Stimulated activated CD4-positive, alpha-beta T cell treated with anti-CD3 and anti-CD28 coated beads, Interleukin-1b, Interleukin-23, amount 100 ng/mL, for 1 hour (primary cell): Measurements from ENCODE around the gene SIGLEC9.

Experiments
- DNase-seq, 2 donors: peaks; one replicate each; pipeline ENCODE4 v3.0.0-alpha.2; 2020; ENCODE audit warnings: low read depth in 2 of 2

The SIGLEC9 gene

GRCh38 chr19:51124729-51125128 lies at the start of gene SIGLEC9:
Gene SIGLEC9, plus strand, starts transcription at chr19:51124906. Its CDS starts 69 bp downstream, at chr19:51124975.
- DNase-seq = no peak

GRCh38 chr19:51075998-51076397 lies 48.7 kb upstream of the SIGLEC9 start:
- DNase-seq = no peak

- no peak for DNase-seq
These were observed 48.0 kb upstream of the SIGLEC9 start for GRCh38 chr19:51076631-51077213.

- no peak for DNase-seq
These were observed 46.6 kb upstream of the SIGLEC9 start for GRCh38 chr19:51078104-51078503.

- DNase-seq = no peak
These were observed 46.0 kb upstream of the SIGLEC9 start for GRCh38 chr19:51078731-51079130.

GRCh38 chr19:51079481-51080110 lies 45.1 kb upstream of the SIGLEC9 start:
- no peak for DNase-seq

- DNase-seq = no peak
These were observed 43.2 kb upstream of the SIGLEC9 start for GRCh38 chr19:51081476-51081875.

GRCh38 chr19:51082611-51083010 lies 42.1 kb upstream of the SIGLEC9 start, which contains the start of gene KLK14:
Gene KLK14, minus strand, starts transcription at chr19:51082887. Its CDS starts 273 bp downstream, at chr19:51082614.
- DNase-seq = no peak

GRCh38 chr19:51083181-51083580 lies 41.5 kb upstream of the SIGLEC9 start:
- no peak for DNase-seq

- DNase-seq = no peak
These were observed 40.9 kb upstream of the SIGLEC9 start for GRCh38 chr19:51083783-51084182.

GRCh38 chr19:51084505-51084904 lies 40.2 kb upstream of the SIGLEC9 start:
- no peak for DNase-seq

GRCh38 chr19:51086153-51086850 lies 38.4 kb upstream of the SIGLEC9 start:
- no peak for DNase-seq

GRCh38 chr19:51089786-51090185 lies 34.9 kb upstream of the SIGLEC9 start:
- DNase-seq = no peak

GRCh38 chr19:51090471-51090870 lies 34.2 kb upstream of the SIGLEC9 start:
- no peak for DNase-seq

GRCh38 chr19:51091126-51091525 lies 33.6 kb upstream of the SIGLEC9 start:
- DNase-seq = no peak

GRCh38 chr19:51091895-51092873 lies 32.5 kb upstream of the SIGLEC9 start:
- DNase-seq = no peak

- no peak for DNase-seq
These were observed 31.6 kb upstream of the SIGLEC9 start for GRCh38 chr19:51093101-51093500.

- DNase-seq = no peak
These were observed 31.0 kb upstream of the SIGLEC9 start for GRCh38 chr19:51093510-51094345.

- DNase-seq = no peak
These were observed 29.9 kb upstream of the SIGLEC9 start for GRCh38 chr19:51094696-51095279.

- DNase-seq = no peak
These were observed 28.1 kb upstream of the SIGLEC9 start for GRCh38 chr19:51096473-51097165.
